AG04450 (cell line): ENCODE data around the gene AMBP. TPM values are rescaled to one million over a fixed set of nuclear protein-coding genes. Genes with fewer than 3 reads are reported as not detected.

Source experiments
- CTCF ChIA-PET: fragments of 300-600, 350-600 bp; formaldehyde crosslinking; extraction: SDS; loops from one replicate; lab custom pipeline; 2022; ENCODE audit warnings: antibody characterized with exemption, inconsistent platforms; lab: Charles Lee
- POLR2A ChIA-PET: fragments of 350-600 bp; formaldehyde crosslinking; extraction: SDS; loops from one replicate; lab custom pipeline; 2021; ENCODE audit warnings: antibody characterized with exemption, inconsistent platforms; lab: Yijun Ruan, JAX
- DNase-seq: peaks from one replicate; pipeline ENCODE4 v3.0.0-alpha.2; 2011; ENCODE audit warnings: low read depth, low spot score
- H3K27ac ChIP-seq: one replicate; pipeline ENCODE4 v1.5.1; 2012; ENCODE audit warnings: low read depth, low read length, control low read depth
- H3K27me3 ChIP-seq: one replicate; pipeline ENCODE4 v1.6.0; 2012; ENCODE audit warnings: low read length; ENCODE audit not compliant: control insufficient read depth, insufficient read depth
- H3K4me3 ChIP-seq: 2 replicates; pipeline ENCODE4 v1.5.1; 2011; ENCODE audit warnings: mild to moderate bottlenecking, low read depth, low read length, control low read depth
- H3K9me3 ChIP-seq: 2 replicates; pipeline ENCODE4 v1.5.1; 2012; ENCODE audit warnings: low read length; ENCODE audit not compliant: control insufficient read depth, insufficient read depth
- CTCF ChIP-seq: IDR thresholded peaks from 2 replicates; pipeline ENCODE4 v1.5.1; 2011; ENCODE audit warnings: low read depth, low read length, control low read depth, inconsistent platforms
- polyA plus RNA-seq: library from polyadenylated mRNA; depleted of rRNA; stranded (reverse); fragments of >200 nt; gene quantifications from 2 replicates; pipeline ENCODE4 v1.2.3, GENCODE V29; 2011

Gene AMBP
- polyA plus RNA-seq, 1 experiment: 0.74 TPM

GRCh38 chr9:114091711-114092110, 13.6 kb upstream of the AMBP start:
- peaks cover 24% of the 10 kb centered on the region for H3K27me3 ChIP-seq
- no peak overlapping the region for H3K4me3 ChIP-seq
- no peak for DNase-seq
- no peak for TF ChIP-seq CTCF
- H3K27ac ChIP-seq: no peak overlapping the region
- no peaks in the 10 kb centered on the region for H3K9me3 ChIP-seq
- ChIA-PET POLR2A (no interaction called here), CTCF (interaction anchor here (1.2 to 1.9 kb wide), 2 partner anchors 9 to 17 kb away, joined by 5 to 9 read pairs; no protein-coding TSS in a partner anchor)

- H3K4me3 ChIP-seq: no peak overlapping the region
- H3K27ac ChIP-seq: no peak overlapping the region
- no peaks in the 10 kb centered on the region for H3K9me3 ChIP-seq
- DNase-seq: no peak
- H3K27me3 ChIP-seq: peaks cover 24% of the 10 kb centered on the region
- no peak for TF ChIP-seq CTCF
- ChIA-PET CTCF (interaction anchor here (1.2 to 2.4 kb wide), 2 partner anchors 8 to 17 kb away, joined by 7 to 9 read pairs; no protein-coding TSS in a partner anchor), POLR2A (no interaction called here)
These were observed 12.7 kb upstream of the AMBP start for GRCh38 chr9:114090798-114091197.

DNA sequence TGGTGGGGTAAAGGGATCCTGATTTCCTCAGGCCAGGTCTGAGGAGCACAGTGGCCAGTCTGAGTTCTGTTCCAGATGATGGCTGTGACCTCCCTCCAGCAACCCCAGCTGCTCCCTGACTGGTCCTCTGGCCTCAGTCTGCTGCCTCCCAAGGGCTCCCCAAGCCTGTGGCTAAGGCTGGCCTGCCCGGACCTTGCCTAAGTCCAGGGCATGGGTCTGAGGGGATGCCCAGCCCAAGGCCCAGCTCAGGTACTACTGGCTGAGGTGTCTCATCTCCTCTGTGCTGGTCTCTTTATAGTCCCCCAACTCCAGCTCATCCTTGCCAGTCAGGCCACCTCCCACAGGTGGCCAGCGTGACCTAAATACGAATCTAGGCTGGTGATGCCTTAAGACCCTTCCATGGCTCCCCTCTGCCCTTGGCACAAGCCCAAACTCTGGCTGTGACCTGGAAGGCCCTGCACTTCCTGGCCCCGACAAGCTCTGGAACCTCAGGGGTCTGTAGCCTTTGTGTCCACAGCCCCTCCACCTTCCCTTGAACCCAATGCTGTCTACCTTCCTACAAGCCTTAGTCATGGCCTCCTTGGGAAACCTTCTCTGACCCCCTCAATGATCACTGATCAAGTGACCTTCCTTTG, 11.2 kb upstream of the AMBP start:
- no peak for DNase-seq
- no peaks in the 10 kb centered on the region for H3K9me3 ChIP-seq
- TF ChIP-seq CTCF: no peak
- POLR2A ChIA-PET: no interaction called here
- no peak overlapping the region for H3K4me3 ChIP-seq
- peaks cover 28% of the 10 kb centered on the region for H3K27me3 ChIP-seq
- CTCF ChIA-PET: interaction anchor here (1.8 to 2.4 kb wide), 2 partner anchors 19 to 202 kb away, joined by 5 to 7 read pairs; no protein-coding TSS in a partner anchor
- H3K27ac ChIP-seq: no peak overlapping the region

GRCh38 chr9:114088571-114089170, 10.6 kb upstream of the AMBP start:
- Histone ChIP-seq H3K9me3 (no peaks in the 10 kb centered on the region), H3K27me3 (peaks cover 28% of the 10 kb centered on the region), H3K27ac (no peak overlapping the region), H3K4me3 (no peak overlapping the region)
- CTCF ChIA-PET: interaction anchor here (1.8 to 2.4 kb wide), 2 partner anchors 20 to 202 kb away, joined by 5 to 7 read pairs; no protein-coding TSS in a partner anchor
- no peak for TF ChIP-seq CTCF
- POLR2A ChIA-PET: no interaction called here
- no peak for DNase-seq

DNA sequence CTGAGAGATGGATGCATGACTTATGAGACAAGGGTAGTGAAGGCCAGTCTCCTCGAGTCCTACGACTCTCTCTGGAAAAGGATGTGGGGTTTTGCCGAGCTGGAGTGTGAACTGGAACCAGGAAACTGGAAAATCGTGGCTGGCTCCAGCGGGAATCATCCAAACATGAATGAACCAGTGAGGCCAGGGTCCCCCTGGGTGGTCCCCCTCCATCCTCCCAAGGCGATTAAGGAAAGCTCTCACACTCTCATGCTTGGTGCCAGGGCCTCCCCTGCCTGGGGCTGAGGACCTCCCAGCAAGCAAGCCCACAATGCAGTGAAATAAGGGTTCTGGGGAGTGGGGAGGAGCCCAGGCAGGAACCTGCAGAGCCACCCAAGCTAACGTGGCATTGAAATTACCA, 9.6 kb upstream of the AMBP start:
- H3K4me3 ChIP-seq: no peak overlapping the region
- H3K27ac ChIP-seq: no peak overlapping the region
- peaks cover 22% of the 10 kb centered on the region for H3K27me3 ChIP-seq
- no peaks in the 10 kb centered on the region for H3K9me3 ChIP-seq
- ChIA-PET POLR2A (no interaction called here), CTCF (interaction anchor here (0.6 to 1.8 kb wide), 2 partner anchors 12 to 203 kb away, joined by 3 to 5 read pairs; no protein-coding TSS in a partner anchor)
- TF ChIP-seq CTCF: no peak
- DNase-seq: no peak
